Right kidney (tissue), 1 donor: ENCODE data around the gene TUBGCP3.
"Not testable (repeated sequence)": the region's sequence is repeated elsewhere in the genome, so short reads cannot be mapped to it uniquely, and the experiment has no call there.

ENCODE experiments used
- DNase-seq: peaks from one replicate; pipeline ENCODE4 v3.0.0-alpha.2; 2016

TUBGCP3 gene

GRCh38 chr13:112530861-112531260 lies 57.1 kb downstream of the TUBGCP3 start:
- DNase-seq: no peak

- DNase-seq: no peak
These were observed 58.7 kb downstream of the TUBGCP3 start for GRCh38 chr13:112529216-112529615.

GRCh38 chr13:112526146-112526853 lies 61.7 kb downstream of the TUBGCP3 start:
- no peak for DNase-seq

- no peak for DNase-seq
These were observed 62.5 kb downstream of the TUBGCP3 start for GRCh38 chr13:112525356-112525945.

- DNase-seq: no peak
These were observed 65.4 kb downstream of the TUBGCP3 start for GRCh38 chr13:112522578-112522977.

GRCh38 chr13:112521073-112521685 lies 66.8 kb downstream of the TUBGCP3 start:
- DNase-seq: no peak

- DNase-seq: no peak
These were observed 68.4 kb downstream of the TUBGCP3 start for GRCh38 chr13:112519517-112520060.

- no peak for DNase-seq
These were observed 71.7 kb downstream of the TUBGCP3 start for GRCh38 chr13:112516218-112516617.

GRCh38 chr13:112513761-112514160 lies 74.2 kb downstream of the TUBGCP3 start:
- DNase-seq: no peak

- DNase-seq: no peak
These were observed 76.8 kb downstream of the TUBGCP3 start for GRCh38 chr13:112510987-112511685.

GRCh38 chr13:112510002-112510780 lies 77.8 kb downstream of the TUBGCP3 start:
- peak; percentile 24 for DNase-seq

- no peak for DNase-seq
These were observed 78.8 kb downstream of the TUBGCP3 start for GRCh38 chr13:112509190-112509589.

GRCh38 chr13:112506046-112506445 lies 81.9 kb downstream of the TUBGCP3 start:
- no peak for DNase-seq

- DNase-seq: no peak
These were observed 91.8 kb downstream of the TUBGCP3 start for GRCh38 chr13:112496166-112496565.

- DNase-seq: no peak
These were observed 92.5 kb downstream of the TUBGCP3 start for GRCh38 chr13:112495465-112495864.

GRCh38 chr13:112489199-112489598 lies 98.8 kb downstream of the TUBGCP3 start:
- DNase-seq: no peak

- not testable (repeated sequence) for DNase-seq
These were observed 99.5 kb downstream of the TUBGCP3 start for GRCh38 chr13:112488343-112489050.

GRCh38 chr13:112487127-112487517 lies 100.8 kb downstream of the TUBGCP3 start:
- DNase-seq: no peak

- DNase-seq: no peak
These were observed 101.4 kb downstream of the TUBGCP3 start for GRCh38 chr13:112486386-112487126.

- DNase-seq: not testable (repeated sequence)
These were observed 102.1 kb downstream of the TUBGCP3 start for GRCh38 chr13:112485814-112486213.

- no peak for DNase-seq
These were observed 104.7 kb downstream of the TUBGCP3 start for GRCh38 chr13:112483299-112483698.
